HuH-7.5 (cell line): ENCODE data around the gene GPR21.
A peak's percentile ranks its signal among the peaks of the same experiment; 100 is the strongest.

Experiments
- DNase-seq: peaks from one replicate; pipeline ENCODE4 v3.0.0; 2011; ENCODE audit warnings: low spot score

GPR21 gene, protein sequence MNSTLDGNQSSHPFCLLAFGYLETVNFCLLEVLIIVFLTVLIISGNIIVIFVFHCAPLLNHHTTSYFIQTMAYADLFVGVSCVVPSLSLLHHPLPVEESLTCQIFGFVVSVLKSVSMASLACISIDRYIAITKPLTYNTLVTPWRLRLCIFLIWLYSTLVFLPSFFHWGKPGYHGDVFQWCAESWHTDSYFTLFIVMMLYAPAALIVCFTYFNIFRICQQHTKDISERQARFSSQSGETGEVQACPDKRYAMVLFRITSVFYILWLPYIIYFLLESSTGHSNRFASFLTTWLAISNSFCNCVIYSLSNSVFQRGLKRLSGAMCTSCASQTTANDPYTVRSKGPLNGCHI

GRCh38 chr9:123033352-123033751, at the start of gene GPR21:
GPR21 (plus strand) TSS chr9:123033667; CDS start chr9:123034567, 900 bp downstream.
- DNase-seq, result no peak

DNA sequence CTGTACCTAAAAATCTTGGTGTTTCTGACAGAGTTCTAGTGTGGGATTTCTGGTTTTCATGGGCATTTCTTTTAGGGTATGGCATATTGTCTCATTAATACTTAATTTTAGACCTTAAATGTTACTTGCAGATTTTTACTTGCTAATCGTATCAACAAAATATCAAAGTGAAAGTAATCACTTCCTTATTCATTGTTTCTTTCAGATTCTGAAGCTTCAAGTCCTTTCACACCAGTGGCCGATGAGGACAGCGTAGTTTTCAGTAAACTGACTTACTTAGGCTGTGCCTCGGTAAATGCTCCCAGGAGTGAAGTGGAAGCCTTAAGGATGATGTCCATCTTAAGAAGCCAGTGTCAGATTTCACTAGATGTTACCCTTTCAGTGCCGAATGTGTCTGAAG, 47.5 kb upstream of the GPR21 start:
- DNase-seq, result no peak

DNA sequence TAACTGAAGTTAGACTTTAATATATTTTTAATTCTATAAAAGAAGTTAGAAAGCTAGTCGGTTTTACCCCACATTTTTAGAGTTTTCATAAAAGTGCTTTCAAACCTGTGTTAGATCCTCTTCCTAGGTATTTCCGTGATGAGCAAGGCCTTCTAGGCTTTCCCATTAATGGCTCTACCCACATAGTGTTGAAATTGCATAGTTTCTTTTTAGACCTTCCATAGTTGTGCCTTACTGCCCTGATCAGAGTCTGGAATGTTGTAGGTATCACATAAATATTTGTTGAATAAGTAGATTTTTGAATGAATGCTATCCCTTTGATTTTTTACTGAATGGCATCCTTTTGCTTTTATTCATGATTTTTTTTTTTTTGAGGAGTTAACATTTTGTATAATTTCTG, 45.3 kb upstream of the GPR21 start:
- no peak for DNase-seq

DNA sequence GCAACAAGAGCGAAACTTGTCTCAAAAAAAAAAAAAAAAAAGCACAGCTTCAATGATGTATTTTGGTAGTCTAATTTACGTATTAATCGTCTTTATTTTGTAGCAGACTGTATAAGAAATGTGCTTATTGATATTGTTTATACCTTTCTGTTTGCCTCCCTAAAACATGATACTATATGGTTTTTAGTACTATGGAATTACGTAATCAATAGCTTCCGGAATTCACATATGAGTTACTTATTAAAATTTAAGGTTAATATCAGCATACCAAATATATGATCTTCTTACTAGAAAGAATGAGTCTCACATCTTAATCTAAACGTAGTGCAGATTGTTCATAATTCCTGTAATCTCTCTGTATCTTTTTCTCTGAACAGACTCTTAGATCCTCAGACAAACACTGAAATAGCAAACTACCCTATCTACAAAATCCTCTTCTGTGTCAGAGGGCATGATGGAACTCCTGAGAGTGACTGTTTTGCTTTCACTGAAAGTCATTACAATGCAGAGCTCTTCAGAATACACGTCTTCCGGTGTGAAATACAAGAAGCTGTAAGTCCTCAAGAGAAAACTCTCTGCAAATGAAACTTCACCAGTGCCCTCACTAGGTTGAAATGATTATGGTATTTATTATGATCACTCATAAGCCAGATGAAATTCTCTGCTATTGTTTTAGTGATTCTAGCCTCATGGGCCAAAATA, 44.4 kb upstream of the GPR21 start:
- no peak for DNase-seq

GRCh38 chr9:122991370-122991830, 42.1 kb upstream of the GPR21 start:
- DNase-seq, result peak; percentile 27

GRCh38 chr9:122996586-122996985, 36.9 kb upstream of the GPR21 start:
- DNase-seq, result no peak

GRCh38 chr9:122998448-122998847, 35.0 kb upstream of the GPR21 start:
- DNase-seq, result no peak

GRCh38 chr9:123000371-123001068, 32.9 kb upstream of the GPR21 start:
- DNase-seq, result no peak

DNA sequence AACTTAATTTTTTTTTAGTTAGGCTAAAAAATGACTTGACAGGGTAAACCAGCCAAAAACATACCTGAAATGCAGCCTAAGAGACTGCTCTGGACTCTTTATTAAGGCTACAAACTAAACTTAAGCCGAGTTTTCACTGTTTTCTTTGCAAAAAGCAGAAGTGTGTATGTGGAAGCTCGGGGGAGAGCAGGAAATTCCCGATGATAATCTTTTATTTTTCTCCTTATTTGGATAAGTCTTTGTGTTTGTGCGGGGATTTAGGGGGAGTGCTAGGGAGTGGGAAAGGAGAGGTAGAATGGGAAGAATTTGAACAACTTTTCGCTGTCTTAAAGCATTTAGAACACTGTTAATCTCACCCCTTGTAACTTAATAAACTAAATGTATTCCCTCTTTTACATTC, 30.7 kb upstream of the GPR21 start:
- no peak for DNase-seq

GRCh38 chr9:123003466-123003865, 30.0 kb upstream of the GPR21 start:
- DNase-seq, result no peak

- no peak for DNase-seq
Observed at GRCh38 chr9:123005964-123006363, 27.5 kb upstream of the GPR21 start.

DNA sequence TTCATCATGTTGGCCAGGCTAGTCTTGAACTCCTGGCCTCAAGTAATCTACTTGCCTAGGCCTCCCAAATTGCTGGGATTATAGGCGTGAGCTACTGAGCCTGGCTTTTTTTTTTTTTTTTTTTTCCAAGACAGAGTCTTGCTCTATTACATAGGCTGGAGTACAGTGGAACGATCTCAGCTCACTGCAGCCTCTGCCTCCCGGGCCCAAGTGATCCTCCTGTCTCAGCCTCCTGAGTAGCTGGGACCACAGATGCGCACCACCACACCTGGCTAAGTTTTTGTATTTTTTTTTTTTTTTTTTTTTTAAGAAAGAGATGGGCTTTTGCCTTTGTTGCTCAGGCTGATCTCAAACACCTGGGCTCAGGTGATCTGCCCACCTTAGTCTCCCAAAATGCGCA, 26.2 kb upstream of the GPR21 start:
- DNase-seq, result no peak

GRCh38 chr9:123008909-123009308, 24.6 kb upstream of the GPR21 start:
- DNase-seq, result no peak

GRCh38 chr9:123011380-123011779, 22.1 kb upstream of the GPR21 start:
- no peak for DNase-seq

GRCh38 chr9:123011878-123012528, 21.5 kb upstream of the GPR21 start:
- peak; percentile 25 for DNase-seq

DNA sequence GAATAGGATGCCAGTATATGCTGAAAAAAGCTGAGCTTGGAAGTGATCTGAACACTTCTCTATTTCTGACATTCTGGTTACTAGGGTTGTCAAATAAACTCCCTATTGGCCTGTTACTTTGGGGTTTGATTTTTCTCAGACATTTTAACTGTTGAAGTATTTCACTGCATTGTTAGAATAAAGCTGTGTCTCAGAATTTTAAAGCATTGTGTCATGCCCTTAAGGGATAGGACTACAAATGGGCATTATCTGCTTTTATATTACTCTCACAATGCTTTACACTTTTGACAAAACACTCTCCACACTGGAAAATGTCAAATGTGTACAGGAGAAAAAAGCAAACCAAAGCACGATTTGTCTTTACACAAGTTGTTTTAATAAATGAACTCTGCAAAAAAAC, 16.8 kb upstream of the GPR21 start:
- no peak for DNase-seq

DNA sequence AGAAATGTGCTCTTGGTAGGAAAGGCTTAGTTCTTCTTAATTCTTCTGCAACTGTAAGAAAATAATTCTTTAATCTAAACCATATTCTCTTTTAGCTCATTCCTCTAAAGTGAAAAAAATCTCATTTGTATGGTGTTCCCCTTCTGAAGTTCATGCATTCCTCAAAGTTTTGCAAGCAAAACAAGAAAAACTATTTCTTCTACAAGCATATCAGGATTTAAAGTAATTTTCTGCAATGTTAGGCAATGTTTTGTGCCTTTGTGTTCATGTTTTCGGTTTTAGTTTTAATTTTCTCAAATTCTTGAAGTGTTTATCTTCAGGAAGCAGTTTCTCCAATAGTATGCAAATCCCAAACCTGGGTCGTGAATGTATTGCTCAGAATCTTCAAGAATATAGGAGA, 12.7 kb upstream of the GPR21 start:
- no peak for DNase-seq

DNA sequence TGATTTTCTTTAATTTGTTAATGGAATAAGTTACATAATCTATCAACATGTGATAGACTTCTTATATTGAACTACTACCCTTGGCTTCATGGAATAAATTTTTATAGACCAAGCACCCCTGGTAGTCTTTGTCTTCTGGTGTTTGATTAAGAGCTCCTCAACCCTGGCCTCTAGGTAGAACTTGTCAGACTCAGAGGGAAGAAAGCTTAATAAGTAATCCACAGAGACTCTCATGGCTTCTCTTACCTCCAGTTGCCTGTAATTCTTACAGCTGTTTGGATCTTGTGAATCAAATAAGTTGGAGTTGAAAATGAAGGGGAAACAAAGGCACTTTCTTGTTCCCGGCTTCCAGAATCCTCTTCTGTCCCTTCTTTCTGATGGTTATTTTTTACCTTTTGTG, 7.0 kb upstream of the GPR21 start:
- no peak for DNase-seq

DNA sequence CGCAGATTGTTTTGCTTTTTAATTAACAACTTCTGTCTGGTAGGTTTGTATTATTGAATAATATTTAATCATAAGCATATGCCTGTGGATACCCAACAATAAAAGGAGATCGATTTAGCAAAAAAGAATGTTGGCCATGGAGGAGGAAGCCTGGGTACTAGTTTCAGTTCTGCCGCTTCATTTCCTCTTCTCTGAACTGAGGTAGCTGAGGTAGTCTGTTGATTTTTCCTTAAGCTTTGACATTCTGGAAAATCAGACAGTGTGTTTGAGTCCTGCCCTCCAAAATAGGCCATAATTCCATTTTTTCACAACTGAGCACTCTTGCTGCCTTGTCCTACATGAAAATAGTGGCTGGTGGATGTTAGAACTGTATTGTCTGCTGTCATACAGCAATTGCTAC, 6.0 kb upstream of the GPR21 start:
- no peak for DNase-seq

GRCh38 chr9:123028136-123028535, 5.3 kb upstream of the GPR21 start:
- DNase-seq, result no peak

DNA sequence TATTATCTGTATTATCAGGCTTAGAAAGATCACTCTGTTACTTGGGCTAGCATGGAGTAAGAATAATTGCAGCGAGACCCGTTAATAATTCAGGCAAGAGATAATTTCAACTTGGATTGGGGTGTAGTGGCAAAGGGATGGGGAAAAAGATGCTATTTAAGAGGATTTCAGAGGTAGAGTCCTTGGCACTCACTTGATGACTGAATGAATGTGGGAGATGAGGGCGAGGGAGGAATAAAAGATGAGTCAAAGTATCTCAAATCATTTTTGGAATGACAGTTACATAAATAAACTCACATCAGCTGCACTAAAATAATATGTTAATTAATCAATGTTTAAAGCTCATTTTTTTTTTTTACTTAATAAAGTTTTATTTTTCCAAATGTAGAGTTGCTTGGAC, 4.5 kb upstream of the GPR21 start:
- DNase-seq, result no peak

GRCh38 chr9:123031963-123032362, 1.5 kb upstream of the GPR21 start:
- DNase-seq, result no peak
